Measurements from ENCODE around the gene JAML.

Gene JAML, protein sequence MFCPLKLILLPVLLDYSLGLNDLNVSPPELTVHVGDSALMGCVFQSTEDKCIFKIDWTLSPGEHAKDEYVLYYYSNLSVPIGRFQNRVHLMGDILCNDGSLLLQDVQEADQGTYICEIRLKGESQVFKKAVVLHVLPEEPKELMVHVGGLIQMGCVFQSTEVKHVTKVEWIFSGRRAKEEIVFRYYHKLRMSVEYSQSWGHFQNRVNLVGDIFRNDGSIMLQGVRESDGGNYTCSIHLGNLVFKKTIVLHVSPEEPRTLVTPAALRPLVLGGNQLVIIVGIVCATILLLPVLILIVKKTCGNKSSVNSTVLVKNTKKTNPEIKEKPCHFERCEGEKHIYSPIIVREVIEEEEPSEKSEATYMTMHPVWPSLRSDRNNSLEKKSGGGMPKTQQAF

DNA sequence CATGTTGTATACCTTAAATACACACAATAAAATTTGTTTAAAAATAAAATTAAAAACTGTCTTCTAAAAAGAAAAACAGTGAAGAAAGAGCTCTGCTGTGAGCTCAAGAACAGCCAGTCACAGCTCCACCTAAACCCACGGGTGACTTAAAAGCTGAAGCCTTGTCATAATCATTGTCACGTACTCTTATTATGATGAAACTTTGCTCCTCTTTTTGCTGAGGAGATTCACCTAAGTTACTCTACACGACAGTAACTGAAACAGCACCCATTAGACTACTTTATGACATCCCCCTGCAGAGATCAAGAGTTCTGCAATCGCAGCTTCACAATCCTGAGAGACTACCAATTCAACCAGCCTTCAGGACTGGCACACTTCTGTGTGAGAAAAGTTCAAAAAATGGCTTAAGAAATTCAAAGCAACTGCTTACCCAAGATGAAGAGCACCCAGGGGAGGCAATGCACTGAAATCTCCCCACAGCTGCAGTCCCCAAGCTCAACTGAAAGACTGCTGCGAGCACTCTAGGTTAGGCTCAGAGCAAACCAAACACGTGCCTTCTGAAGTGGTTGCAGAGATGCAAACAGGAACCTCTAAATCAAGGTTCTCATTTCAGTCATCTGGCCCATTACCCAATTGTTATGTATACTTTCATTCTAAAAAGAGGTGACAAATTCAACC lies at the start of gene JAML:
Gene JAML (minus strand): TSS at position 501 of the 678 bp plus-strand sequence. CDS start 10,145 bp downstream, outside the sequence.
- no peak for FAIRE-seq

DNA sequence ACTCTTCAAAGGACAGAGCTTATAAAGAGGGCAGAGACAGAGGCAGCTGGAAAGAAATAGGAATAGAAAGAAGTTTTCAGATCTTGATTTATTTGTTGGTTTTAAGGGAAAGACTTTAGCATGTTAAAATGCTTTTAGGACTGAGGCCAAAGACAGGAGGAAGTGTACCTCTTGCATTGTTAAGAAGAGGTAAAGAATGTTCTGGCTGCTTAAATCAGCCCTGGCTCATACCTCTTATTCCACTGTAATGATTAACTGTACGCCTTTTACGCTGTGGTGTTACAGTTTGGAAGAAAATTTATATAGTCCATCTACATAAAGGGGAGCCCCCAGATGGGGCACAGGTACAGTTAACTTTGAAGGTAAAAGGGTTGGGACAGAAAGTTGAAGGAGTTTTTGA lies 49.4 kb upstream of the JAML start:
- FAIRE-seq = no peak

- no peak for FAIRE-seq
These were observed 47.2 kb upstream of the JAML start for GRCh38 chr11:118272001-118272400.

DNA sequence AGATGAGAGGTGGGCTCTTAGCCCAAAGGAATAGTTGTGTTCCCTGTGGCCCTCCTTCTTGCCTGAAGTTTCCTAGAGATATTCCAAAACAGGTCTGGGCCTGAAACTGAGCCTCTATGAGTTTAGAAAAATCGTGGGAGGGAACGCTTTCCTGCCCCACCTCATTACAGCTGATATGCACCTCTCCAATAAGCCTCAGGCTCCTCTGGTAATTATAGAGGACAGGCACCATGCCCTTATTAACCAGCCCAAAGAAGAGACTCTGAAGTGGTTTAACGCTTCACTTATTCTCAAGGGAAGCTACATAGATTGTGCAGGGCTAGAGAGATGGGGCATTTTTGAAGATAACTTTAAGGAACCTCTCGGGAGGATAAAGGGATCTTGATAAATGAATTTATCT lies 42.7 kb upstream of the JAML start:
- FAIRE-seq = no peak

DNA sequence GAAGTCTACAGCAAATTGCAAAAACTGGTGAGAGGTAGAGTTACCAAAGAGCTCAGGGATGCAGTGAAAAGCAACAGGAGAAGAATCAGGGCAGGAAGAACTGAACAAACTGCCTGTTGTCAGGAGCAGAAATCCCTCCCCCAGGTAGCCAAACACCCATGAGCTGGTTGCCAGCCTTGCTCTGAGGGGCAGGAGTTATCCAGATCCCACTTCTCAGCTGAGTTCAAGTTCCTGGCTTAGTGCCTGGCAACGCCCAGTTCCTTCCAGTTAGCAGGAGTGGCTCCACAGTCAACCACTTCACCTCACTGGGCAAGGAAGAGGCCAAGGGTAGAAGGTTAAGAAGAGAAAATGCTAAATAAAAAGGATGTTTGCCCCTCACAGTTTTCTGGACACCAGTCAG lies 41.1 kb upstream of the JAML start:
- FAIRE-seq = no peak

DNA sequence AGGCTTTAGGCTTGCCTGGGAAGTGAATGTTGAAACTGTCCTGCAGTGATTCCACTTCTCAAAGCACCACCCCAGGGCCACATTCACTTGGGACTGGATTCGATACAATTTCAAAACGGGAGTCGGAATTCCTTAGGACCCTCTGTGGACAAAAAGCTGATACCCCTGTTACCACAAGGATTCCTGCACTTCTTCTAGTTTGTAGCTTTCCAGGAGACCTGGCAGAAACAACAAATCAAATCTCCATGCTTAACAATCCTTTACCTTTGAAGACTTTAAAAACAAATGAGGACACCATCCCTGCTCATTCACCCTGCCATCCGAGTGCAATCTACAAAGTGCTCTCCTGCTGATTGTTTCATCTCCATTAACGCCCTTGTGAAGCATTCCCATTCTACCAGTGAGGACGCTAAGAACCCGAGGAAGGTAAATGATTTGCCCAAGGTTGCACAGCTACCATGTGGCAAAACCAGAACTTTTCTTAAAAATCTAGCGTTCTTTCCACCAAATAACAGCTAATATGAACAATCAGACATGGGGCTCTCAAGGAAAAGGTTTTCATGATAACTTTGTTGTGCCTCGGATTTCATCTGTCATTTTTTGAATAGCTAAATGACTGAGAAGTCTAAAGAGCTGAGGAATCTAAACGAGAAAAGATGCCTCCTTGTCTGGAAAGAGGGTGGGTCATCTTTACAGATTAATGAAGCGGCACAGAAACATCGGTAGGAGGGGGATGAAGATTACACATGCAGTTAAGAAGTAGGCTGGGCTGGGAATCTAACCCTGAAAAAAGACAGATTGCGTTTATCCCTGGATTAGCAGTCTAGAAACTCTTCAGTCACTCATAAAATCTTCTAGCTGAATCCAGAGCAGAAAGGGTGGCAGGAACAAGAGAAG lies 40.0 kb upstream of the JAML start:
- FAIRE-seq = no peak

DNA sequence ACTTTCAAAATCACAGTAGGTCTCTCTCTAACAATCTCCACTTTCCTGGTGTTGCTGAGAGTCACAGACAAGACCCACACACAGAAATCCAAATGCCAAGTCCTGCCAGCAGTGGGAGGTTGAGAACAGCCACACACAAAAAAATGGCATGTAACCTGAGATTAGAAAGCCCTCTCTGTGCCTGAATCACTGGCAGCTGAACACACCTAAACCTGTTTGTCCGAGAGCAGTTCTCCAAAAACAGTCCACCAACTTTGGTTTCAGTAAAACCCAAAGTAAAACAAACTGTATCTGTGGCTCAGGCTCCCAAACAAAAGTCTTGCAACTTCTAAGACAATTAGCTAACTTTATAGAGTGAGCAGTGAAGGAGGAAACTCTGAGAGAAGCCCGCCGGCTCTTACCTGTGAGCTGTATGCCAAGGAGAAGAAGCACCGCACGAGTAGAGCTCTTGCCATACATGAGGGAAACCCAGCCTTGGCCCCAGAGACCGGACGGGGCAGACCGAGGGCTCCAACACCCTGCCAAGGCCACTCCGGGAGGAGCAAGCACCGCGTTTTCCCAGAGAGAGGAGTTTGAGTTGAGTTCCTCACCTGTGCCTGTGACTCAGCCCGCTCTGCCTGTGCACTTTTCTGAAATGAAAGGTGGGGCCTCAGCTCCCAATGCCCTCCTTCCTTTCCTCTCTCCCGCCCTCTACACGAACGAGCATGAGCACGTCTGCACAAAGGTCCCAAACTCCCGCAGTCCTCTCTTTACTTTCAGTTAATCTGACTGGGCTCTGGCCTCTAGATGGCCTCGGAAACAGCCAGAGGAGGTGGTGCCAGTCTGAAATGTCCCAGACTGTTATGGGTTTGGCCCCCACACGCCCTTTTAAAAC lies 39.1 kb upstream of the JAML start, which contains the start of gene MPZL2:
Gene MPZL2 (minus strand): TSS at position 603 of the 874 bp plus-strand sequence. CDS start 144 bp downstream, at position 459.
- FAIRE-seq = no peak

DNA sequence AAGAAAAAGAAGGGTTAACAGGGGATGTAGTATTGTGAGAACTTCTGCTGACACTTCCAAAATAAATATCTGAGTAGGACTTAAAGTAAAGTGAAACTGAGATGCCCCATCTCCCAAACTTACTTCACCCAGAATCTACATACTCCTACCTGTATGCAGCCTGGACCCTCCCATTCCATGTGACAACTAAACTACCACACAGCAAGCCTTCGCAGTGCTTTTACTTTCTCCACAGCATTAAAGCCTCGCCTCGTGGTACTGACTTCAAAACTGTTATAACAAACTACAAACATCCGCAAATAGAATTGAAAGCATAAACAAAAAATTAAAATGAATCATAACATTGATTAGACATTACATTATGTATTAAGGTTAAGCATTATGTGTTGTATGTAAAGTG lies 38.3 kb upstream of the JAML start:
- no peak for FAIRE-seq

DNA sequence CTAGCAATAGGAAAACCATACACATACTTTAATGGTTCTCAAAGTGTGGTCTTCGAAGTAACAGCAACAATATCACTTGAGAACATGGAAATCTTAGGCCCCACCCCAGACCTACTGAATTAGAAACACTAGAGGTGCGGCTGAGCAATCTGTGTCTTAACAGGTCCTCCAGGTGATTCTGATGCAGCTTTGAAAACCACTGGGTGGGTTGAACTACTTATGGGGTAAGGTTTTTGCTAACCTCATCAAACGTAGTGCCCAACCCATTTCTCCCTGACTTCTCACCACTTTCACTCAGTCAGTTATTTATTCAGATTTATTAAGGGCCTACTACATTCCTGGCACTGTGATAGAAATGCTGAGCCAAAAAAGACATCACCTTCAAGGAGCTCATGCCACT lies 35.5 kb upstream of the JAML start:
- no peak for FAIRE-seq

DNA sequence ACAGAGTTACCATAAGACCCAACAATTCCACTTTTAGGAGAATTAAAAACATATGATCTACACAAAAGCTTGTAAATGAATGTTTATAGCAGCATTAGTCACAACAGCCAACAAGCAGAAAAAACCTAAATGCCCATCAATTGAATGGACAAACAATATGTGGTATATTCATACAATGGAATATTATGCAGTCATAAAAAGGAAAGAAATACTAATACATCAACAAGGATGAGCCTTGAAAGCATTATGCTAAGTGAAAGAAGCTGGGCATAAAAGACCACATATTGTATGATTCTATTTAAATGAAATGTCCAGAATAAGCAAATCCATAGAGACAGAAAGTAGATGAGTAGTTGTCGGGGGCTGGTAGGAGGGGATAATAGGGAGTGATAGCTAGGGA lies 34.3 kb upstream of the JAML start:
- no peak for FAIRE-seq

DNA sequence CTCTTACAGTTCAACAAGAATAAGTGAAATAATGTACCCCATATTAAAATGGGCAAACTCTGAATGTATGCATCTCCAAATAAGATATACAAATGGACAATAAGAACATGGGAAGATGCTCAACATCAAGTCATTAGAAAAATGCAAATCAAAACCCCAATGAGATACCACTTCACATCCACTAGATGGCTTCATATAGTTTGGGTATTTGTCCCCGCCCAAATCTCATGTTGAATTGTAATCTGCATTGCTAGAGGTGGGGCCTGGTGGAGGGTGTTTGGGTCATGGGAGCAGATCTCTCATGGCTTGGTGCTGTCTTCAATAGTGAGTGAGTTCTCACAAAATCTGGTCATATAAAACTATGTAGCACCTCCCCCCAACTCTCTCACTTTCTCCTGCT lies 33.6 kb upstream of the JAML start:
- FAIRE-seq = no peak

DNA sequence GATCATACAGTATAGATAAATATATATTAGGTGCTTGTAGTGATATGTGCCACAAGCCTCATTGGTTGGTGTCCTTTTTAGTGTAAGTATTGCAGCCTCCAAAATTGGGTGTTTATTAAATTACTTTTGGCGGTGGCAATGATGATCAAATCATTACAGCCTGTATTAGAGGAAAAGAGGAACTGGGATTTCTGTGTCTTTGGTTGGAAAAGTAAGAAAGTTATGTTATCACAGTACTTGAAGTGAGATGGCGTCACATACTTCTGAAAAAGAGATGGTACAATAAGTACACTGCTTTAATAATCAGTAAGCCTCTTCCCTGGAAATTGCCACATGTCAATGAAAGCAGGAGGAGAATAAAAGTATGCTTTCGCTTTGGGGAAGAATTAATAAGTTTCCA lies 27.9 kb upstream of the JAML start:
- no peak for FAIRE-seq

DNA sequence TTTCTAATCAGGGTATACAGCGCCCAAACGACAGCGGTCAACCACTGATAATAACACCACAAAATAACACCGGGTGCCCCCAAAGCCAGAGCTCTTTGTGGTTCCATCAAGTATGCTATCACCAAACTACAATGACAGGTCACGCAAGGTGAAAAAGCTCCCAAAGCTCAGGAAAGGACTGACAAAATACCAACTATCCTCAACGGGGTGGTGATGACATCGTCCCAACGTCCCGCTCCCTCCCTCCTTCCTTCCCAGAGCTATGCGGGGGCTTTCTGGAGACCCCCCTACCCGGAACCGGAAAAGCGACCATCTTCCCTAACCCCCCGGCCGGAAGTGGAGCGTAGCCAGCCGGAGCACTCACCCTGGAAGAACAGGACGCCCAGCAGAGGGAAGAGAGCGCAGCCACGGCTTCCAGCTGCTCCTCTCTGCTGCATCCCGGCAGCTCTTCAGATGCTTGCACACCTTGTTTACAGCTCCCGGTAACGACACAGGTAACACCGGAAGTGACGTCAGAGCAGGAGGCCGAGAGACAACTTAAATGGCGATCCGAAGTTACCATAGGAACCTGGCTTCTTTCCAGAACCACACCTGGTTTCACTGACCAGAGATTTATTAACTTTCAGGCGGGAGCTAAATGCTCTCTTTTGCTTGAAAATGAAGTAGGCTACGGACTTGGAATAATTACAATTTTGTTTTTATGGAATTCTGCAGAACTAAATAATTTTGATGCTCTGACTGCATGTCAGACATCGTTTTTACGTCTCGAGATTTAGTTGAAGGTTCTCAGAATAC lies 27.2 kb upstream of the JAML start, which contains the start of gene MPZL3:
Gene MPZL3 (minus strand): TSS at position 508 of the 795 bp plus-strand sequence. CDS start 71 bp downstream, at position 437.
- FAIRE-seq = peak; percentile 38

DNA sequence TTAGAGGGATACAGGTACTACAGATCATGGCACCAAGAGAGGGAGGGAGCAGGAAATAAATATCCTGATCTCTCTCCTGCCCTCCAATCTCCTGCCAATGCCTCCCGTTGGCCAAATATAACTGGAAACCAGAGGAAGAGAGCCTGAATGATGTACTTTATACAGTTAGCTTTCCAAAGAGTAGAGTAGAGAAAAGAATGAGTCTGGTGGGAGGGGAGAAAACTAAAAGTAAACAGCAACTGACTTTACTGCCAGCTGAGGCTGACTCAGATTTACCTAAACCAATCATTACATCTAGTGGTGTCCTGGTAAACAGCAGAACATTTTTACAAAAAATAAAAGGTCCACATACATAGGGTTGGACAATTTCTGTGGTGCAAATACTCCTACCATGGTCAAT lies 22.2 kb upstream of the JAML start:
- FAIRE-seq = no peak

DNA sequence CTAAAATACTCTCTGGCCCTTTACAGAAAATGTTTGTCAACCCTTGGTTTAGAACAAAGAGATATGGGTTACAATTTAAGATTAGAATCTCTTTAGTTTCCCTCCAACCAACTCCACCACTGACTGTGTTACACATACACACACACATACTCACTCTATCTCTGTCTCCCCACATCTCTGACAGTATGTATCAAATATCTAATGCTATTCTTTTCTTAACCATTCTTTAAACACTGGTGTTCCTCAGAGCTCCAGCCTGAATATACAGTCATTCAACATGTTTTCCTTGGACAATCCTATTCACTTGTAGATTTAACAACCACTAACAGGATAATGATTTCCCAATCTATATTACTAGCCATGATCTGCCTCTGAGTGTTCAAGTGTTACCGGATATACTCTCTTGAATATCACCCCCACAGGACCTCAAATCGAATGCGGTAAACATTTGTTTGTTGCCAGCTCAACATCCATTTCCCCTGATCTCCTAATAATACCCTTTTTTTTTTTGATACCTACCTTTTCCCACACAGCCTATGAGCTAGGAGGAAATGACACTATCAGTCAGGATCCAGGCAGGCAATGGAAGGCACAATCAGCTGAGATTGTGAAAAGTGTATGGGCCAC lies 21.2 kb upstream of the JAML start:
- FAIRE-seq = no peak

GRCh38 chr11:118243993-118244762 lies 19.4 kb upstream of the JAML start:
- FAIRE-seq = no peak

- no peak for FAIRE-seq
These were observed 18.4 kb upstream of the JAML start for GRCh38 chr11:118243161-118243560.

- no peak for FAIRE-seq
These were observed 16.9 kb upstream of the JAML start for GRCh38 chr11:118241764-118242098.

DNA sequence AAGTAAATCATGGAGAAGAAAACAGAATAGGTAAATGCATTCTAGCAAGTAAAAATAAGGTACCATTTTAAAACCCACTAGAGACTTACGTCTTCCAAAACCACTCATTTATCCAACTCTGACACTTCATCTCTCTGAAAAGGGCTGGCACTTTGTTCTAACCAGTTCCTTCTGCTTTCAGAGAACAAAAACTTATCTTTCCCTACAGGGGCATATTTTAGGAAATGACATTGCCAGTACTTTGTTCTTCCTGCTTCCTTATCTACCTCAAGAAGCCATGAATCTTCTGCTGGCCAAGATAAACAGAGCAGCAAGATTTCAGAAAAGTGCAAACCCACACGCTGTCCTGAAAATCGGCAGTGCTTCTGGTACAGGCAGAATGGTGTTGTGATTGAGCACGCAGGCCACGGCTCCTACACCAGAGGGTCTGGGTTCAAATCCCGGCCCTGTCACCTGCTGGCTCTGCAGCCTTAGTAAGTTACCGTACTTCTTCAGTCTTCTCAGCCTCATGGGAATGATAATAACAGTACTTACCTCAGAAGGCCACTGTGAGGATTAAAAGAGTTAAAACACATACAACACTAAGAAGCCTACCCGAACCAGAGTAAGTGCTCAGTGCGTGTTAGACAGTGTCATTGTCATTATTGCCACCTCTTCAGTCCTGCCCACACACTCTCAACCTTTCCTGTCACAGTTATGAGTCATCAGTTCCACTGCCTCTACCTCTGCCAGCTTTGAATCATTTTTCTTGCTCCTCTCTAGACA lies 16.4 kb upstream of the JAML start:
- no peak for FAIRE-seq

Measured in colon (tissue), 2 donors.